ENCODE data around the gene CCDC134.
A peak's percentile ranks its signal among the peaks of the same experiment; 100 is the strongest.

The CCDC134 gene

DNA sequence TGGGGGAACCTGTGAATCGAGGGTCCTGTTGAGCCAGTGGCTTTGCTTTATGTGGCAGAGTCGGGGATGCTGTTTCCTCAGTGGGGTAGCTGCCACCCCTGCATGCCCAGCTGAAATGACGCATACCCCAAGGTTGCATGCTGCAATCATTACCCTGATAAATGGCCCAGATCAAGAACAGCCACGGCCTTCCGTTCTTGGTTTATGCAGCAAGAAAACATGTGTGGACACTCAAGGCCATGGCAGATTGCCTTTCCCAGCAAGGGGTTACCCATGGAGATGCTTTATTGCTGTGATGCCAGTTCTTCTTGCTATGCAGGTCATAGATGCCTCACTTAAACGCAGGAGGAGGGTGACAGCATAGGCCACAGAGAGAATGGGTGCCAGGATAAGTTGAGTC is 18.1 kb downstream of the CCDC134 start:
- H3K4me1 ChIP-seq (ENCODE audit: control insufficient read depth in 2 of 2, insufficient read depth in 1 of 2, low read depth in 1 of 2, low read length in 2 of 2), result peaks cover 4 to 8% of the 10 kb centered on the region in 2 donors
- H2AK5ac ChIP-seq (ENCODE audit: low read depth, low read length), result no peak overlapping the region
- no peak overlapping the region for H4K91ac ChIP-seq (ENCODE audit: low read depth, low read length, poor library complexity)
- no peak overlapping the region for H3K23ac ChIP-seq (ENCODE audit: low read depth, low read length, poor library complexity)
- no peak overlapping the region for H2BK5ac ChIP-seq (ENCODE audit: low read length)
- H3K4me2 ChIP-seq (ENCODE audit: insufficient read depth, low read length, poor library complexity, severe bottlenecking), result no peak overlapping the region
- no peak overlapping the region for H2AFZ ChIP-seq (ENCODE audit: low read length)
- no peak overlapping the region for H2BK15ac ChIP-seq (ENCODE audit: low read length)
- DNase-seq (ENCODE audit: low spot score), result no peak
- no peak overlapping the region for H3K4ac ChIP-seq (ENCODE audit: low read length)
- H3K27me3 ChIP-seq (ENCODE audit: control insufficient read depth in 3 of 3, insufficient read depth in 3 of 3, low read depth in 1 of 3, low read length in 3 of 3), result no peaks in the 10 kb centered on the region
- H3K79me1 ChIP-seq (ENCODE audit: low read depth, low read length), result no peaks in the 10 kb centered on the region
- no peak overlapping the region for H3K9ac ChIP-seq (ENCODE audit: low read depth, low read length, poor library complexity)
- no peak overlapping the region for H3K14ac ChIP-seq (ENCODE audit: low read length)
- no peak overlapping the region for H2BK120ac ChIP-seq (ENCODE audit: low read depth, low read length)
- no peak overlapping the region for H3K18ac ChIP-seq (ENCODE audit: low read length)
- H3K4me3 ChIP-seq (ENCODE audit: low read length in 2 of 2), result no peak overlapping the region
- no peak overlapping the region for H2BK12ac ChIP-seq (ENCODE audit: low read length)
- WGBS, 2 donors (ENCODE audit: extremely low coverage in 2 of 2, insufficient read length in 2 of 2, insufficient replicate concordance in 1 of 2), result no CpG with 5 or more reads among the region's 6 CpGs
- peaks cover 21 to 56% of the 10 kb centered on the region in 2 donors for H3K36me3 ChIP-seq (replicated peaks in 1 of 2; ENCODE audit: control insufficient read depth in 2 of 2, insufficient read depth in 2 of 2, low read length in 2 of 2)
- H3K27ac ChIP-seq (replicated peaks; ENCODE audit: low read length), result no peak overlapping the region
- H4K8ac ChIP-seq (ENCODE audit: low read depth, low read length), result no peak overlapping the region
- no peaks in the 10 kb centered on the region for H3K9me3 ChIP-seq (replicated peaks in 1 of 2; ENCODE audit: control insufficient read depth in 2 of 2, insufficient read depth in 1 of 2, low read depth in 1 of 2, low read length in 2 of 2)

DNA sequence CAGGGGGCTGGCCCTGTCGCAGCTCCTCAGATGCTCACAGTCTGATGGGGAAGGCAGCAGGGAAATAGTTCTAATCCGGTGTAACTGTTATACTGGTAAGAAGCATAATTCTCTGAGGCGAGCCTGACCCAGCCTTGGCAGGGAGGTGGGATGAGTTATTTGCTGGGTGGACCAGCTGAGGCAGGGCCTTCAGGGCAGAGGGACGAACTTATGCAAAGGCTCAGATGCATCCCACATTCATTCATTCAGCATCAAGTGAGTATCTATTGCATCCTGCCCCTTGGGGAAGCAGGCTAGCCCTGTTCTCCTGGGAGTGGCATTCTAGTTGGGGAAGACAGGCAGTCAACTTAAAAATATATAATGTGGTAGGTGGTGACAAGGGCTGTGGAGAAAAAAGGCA is 18.8 kb downstream of the CCDC134 start:
- H4K91ac ChIP-seq (ENCODE audit: low read depth, low read length, poor library complexity), result no peak overlapping the region
- no peak overlapping the region for H2AK5ac ChIP-seq (ENCODE audit: low read depth, low read length)
- H3K36me3 ChIP-seq (replicated peaks in 1 of 2; ENCODE audit: control insufficient read depth in 2 of 2, insufficient read depth in 2 of 2, low read length in 2 of 2), result peaks cover 19 to 54% of the 10 kb centered on the region in 2 donors
- H3K27ac ChIP-seq (replicated peaks; ENCODE audit: low read length), result no peak overlapping the region
- no peak overlapping the region for H2BK120ac ChIP-seq (ENCODE audit: low read depth, low read length)
- H3K4me3 ChIP-seq (ENCODE audit: low read length in 2 of 2), result no peak overlapping the region
- H3K9me3 ChIP-seq (replicated peaks in 1 of 2; ENCODE audit: control insufficient read depth in 2 of 2, insufficient read depth in 1 of 2, low read depth in 1 of 2, low read length in 2 of 2), result no peaks in the 10 kb centered on the region
- no peak overlapping the region for H3K14ac ChIP-seq (ENCODE audit: low read length)
- no peak overlapping the region for H2BK15ac ChIP-seq (ENCODE audit: low read length)
- H2BK12ac ChIP-seq (ENCODE audit: low read length), result no peak overlapping the region
- no peak overlapping the region for H2BK5ac ChIP-seq (ENCODE audit: low read length)
- H3K27me3 ChIP-seq (ENCODE audit: control insufficient read depth in 3 of 3, insufficient read depth in 3 of 3, low read depth in 1 of 3, low read length in 3 of 3), result no peaks in the 10 kb centered on the region
- H3K9ac ChIP-seq (ENCODE audit: low read depth, low read length, poor library complexity), result no peak overlapping the region
- no peaks in the 10 kb centered on the region for H3K79me1 ChIP-seq (ENCODE audit: low read depth, low read length)
- no peak for DNase-seq (ENCODE audit: low spot score)
- no peak overlapping the region for H4K8ac ChIP-seq (ENCODE audit: low read depth, low read length)
- H3K18ac ChIP-seq (ENCODE audit: low read length), result no peak overlapping the region
- no peak overlapping the region for H2AFZ ChIP-seq (ENCODE audit: low read length)
- peaks cover 7 to 15% of the 10 kb centered on the region in 2 donors for H3K4me1 ChIP-seq (ENCODE audit: control insufficient read depth in 2 of 2, insufficient read depth in 1 of 2, low read depth in 1 of 2, low read length in 2 of 2)
- H3K4me2 ChIP-seq (ENCODE audit: insufficient read depth, low read length, poor library complexity, severe bottlenecking), result no peak overlapping the region
- H3K4ac ChIP-seq (ENCODE audit: low read length), result no peak overlapping the region
- WGBS, 2 donors (ENCODE audit: extremely low coverage in 2 of 2, insufficient read length in 2 of 2, insufficient replicate concordance in 1 of 2), result no CpG with 5 or more reads among the region's 4 CpGs
- H3K23ac ChIP-seq (ENCODE audit: low read depth, low read length, poor library complexity), result no peak overlapping the region

DNA sequence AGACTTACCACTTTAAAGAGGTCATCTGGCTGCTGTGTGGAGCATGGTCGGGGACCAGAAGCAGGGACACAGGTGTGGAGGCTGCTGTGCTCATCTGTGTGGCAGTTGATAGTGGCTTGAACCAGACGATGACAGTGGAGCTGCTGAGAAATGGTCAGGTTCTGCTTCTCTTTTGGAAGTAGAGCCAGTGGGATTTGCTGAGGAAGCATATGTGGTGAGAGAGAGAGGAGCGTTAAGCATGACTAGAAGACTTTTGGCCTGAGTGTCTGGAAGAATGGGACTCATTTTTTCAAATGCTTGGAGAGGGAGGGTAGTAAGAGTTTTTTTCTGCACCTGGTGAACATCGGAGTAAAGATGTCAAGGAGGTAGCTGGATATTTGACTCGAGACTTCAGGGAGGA is 20.0 kb downstream of the CCDC134 start:
- Histone ChIP-seq H3K4me3 (ENCODE audit: low read length in 2 of 2) (no peak overlapping the region), H2AFZ (ENCODE audit: low read length) (no peak overlapping the region), H3K27ac (replicated peaks; ENCODE audit: low read length) (no peak overlapping the region), H3K9me3 (replicated peaks in 1 of 2; ENCODE audit: control insufficient read depth in 2 of 2, insufficient read depth in 1 of 2, low read depth in 1 of 2, low read length in 2 of 2) (no peaks in the 10 kb centered on the region), H2BK15ac (ENCODE audit: low read length) (no peak overlapping the region), H2BK5ac (ENCODE audit: low read length) (no peak overlapping the region), H3K14ac (ENCODE audit: low read length) (no peak overlapping the region), H3K4me2 (ENCODE audit: insufficient read depth, low read length, poor library complexity, severe bottlenecking) (no peak overlapping the region), H2BK12ac (ENCODE audit: low read length) (no peak overlapping the region), H3K36me3 (replicated peaks in 1 of 2; ENCODE audit: control insufficient read depth in 2 of 2, insufficient read depth in 2 of 2, low read length in 2 of 2) (peaks cover 14 to 50% of the 10 kb centered on the region in 2 donors), H3K23ac (ENCODE audit: low read depth, low read length, poor library complexity) (no peak overlapping the region), H3K18ac (ENCODE audit: low read length) (no peak overlapping the region), H4K91ac (ENCODE audit: low read depth, low read length, poor library complexity) (no peak overlapping the region), H2BK120ac (ENCODE audit: low read depth, low read length) (no peak overlapping the region), H3K27me3 (ENCODE audit: control insufficient read depth in 3 of 3, insufficient read depth in 3 of 3, low read depth in 1 of 3, low read length in 3 of 3) (no peaks in the 10 kb centered on the region), H4K8ac (ENCODE audit: low read depth, low read length) (no peak overlapping the region), H3K4me1 (ENCODE audit: control insufficient read depth in 2 of 2, insufficient read depth in 1 of 2, low read depth in 1 of 2, low read length in 2 of 2) (peaks cover 7 to 20% of the 10 kb centered on the region in 2 donors), H3K9ac (ENCODE audit: low read depth, low read length, poor library complexity) (no peak overlapping the region), H2AK5ac (ENCODE audit: low read depth, low read length) (no peak overlapping the region), H3K4ac (ENCODE audit: low read length) (no peak overlapping the region), H3K79me1 (ENCODE audit: low read depth, low read length) (no peaks in the 10 kb centered on the region)
- no peak for DNase-seq (ENCODE audit: low spot score)
- WGBS, 2 donors (ENCODE audit: extremely low coverage in 2 of 2, insufficient read length in 2 of 2, insufficient replicate concordance in 1 of 2), result no CpG with 5 or more reads among the region's 5 CpGs

DNA sequence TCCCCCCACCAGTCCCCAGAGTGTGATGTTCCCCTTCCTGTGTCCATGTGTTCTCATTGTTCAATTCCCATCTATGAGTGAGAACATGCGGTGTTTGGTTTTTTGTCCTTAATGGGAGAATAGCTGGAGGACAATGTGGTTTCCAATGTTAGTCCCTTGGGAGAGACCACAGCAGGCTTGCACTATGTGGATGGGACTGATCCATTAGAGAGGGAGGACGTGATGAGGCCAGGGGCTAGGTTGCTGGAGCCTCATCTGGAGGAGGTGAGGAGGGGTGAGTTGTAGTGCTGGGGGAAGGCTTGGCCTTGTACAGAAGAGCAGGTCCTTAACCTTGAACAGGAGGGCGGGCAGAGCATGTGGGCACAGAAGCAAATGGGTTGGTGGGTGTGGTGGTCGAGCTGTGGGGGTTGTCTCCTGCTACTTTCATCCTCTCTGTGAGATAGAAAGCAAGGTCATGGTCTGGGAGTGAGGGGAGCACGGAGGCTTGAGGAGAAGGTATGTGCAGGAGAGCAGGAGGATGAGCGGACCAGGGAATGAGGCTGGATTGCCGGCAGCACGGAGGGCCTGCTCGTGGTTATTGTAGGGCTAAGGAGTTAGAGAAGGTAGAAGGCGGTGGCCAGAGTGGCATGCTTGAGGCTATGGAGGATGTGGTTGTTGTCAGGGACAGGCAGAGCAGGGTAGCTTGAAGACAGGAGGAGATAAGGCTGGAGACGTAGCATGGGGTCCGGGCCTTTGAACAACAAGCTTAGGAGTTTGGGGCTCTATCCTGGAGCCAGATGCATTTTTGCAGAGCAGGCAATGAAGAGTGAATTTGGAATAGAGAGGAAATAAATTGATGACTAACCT is 21.2 kb downstream of the CCDC134 start:
- H3K27ac ChIP-seq (replicated peaks; ENCODE audit: low read length), result no peak overlapping the region

More for the DNA sequence above, 21.2 kb downstream of the CCDC134 start:
- no peak overlapping the region for H3K23ac ChIP-seq (ENCODE audit: low read depth, low read length, poor library complexity)
- H3K9ac ChIP-seq (ENCODE audit: low read depth, low read length, poor library complexity), result no peak overlapping the region
- H2BK12ac ChIP-seq (ENCODE audit: low read length), result no peak overlapping the region
- no peak overlapping the region for H2BK120ac ChIP-seq (ENCODE audit: low read depth, low read length)
- H3K4me1 ChIP-seq (ENCODE audit: control insufficient read depth in 2 of 2, insufficient read depth in 1 of 2, low read depth in 1 of 2, low read length in 2 of 2), result peaks cover 13 to 28% of the 10 kb centered on the region in 2 donors
- no peaks in the 10 kb centered on the region for H3K79me1 ChIP-seq (ENCODE audit: low read depth, low read length)
- no peak overlapping the region for H4K91ac ChIP-seq (ENCODE audit: low read depth, low read length, poor library complexity)
- H2BK15ac ChIP-seq (ENCODE audit: low read length), result no peak overlapping the region
- H2AFZ ChIP-seq (ENCODE audit: low read length), result no peak overlapping the region
- DNase-seq (ENCODE audit: low spot score), result no peak
- peak overlapping the region; percentile 3 for H3K18ac ChIP-seq (ENCODE audit: low read length)
- no peak overlapping the region for H4K8ac ChIP-seq (ENCODE audit: low read depth, low read length)
- no peak overlapping the region for H3K4me2 ChIP-seq (ENCODE audit: insufficient read depth, low read length, poor library complexity, severe bottlenecking)
- H2BK5ac ChIP-seq (ENCODE audit: low read length), result no peak overlapping the region
- no peaks in the 10 kb centered on the region for H3K9me3 ChIP-seq (replicated peaks in 1 of 2; ENCODE audit: control insufficient read depth in 2 of 2, insufficient read depth in 1 of 2, low read depth in 1 of 2, low read length in 2 of 2)
- no peaks in the 10 kb centered on the region for H3K27me3 ChIP-seq (ENCODE audit: control insufficient read depth in 3 of 3, insufficient read depth in 3 of 3, low read depth in 1 of 3, low read length in 3 of 3)
- H2AK5ac ChIP-seq (ENCODE audit: low read depth, low read length), result no peak overlapping the region
- peaks cover 11 to 51% of the 10 kb centered on the region in 2 donors for H3K36me3 ChIP-seq (replicated peaks in 1 of 2; ENCODE audit: control insufficient read depth in 2 of 2, insufficient read depth in 2 of 2, low read length in 2 of 2)
- WGBS, 2 donors (ENCODE audit: extremely low coverage in 2 of 2, insufficient read length in 2 of 2, insufficient replicate concordance in 1 of 2), result no CpG with 5 or more reads among the region's 12 CpGs
- H3K4ac ChIP-seq (ENCODE audit: low read length), result no peak overlapping the region
- H3K14ac ChIP-seq (ENCODE audit: low read length), result no peak overlapping the region
- peak overlapping the region in 1 of 2 donors; percentile 23 for H3K4me3 ChIP-seq (ENCODE audit: low read length in 2 of 2)
